ENCODE results near the gene SLC15A2.
A peak's percentile ranks its signal among the peaks of the same experiment; 100 is the strongest.
"Not testable (repeated sequence)": the region's sequence is repeated elsewhere in the genome, so short reads cannot be mapped to it uniquely, and the experiment has no call there.

Gene SLC15A2

GRCh38 chr3:121894301-121894990 lies at the start of gene SLC15A2:
Gene SLC15A2, plus strand, starts transcription at chr3:121894401. Its CDS starts 76 bp downstream, at chr3:121894477.
- peak within 1 kb of the TSS; percentile 94 for H3K27ac ChIP-seq (ENCODE audit: low read length)
- no peaks in the 10 kb centered on the region for H3K9me3 ChIP-seq (ENCODE audit: insufficient read depth, low read depth, low read length)
- H3K27me3 ChIP-seq (ENCODE audit: insufficient read depth, low read length), result no peaks in the 10 kb centered on the region
- peaks cover 32% of the 10 kb centered on the region for H3K4me1 ChIP-seq (ENCODE audit: insufficient read depth, low read length)
- H3K9ac ChIP-seq (ENCODE audit: low read depth, low read length), result peak within 1 kb of the TSS; percentile 68; the same call in 1 of the 2 replicates
- peak within 1 kb of the TSS; percentile 66 for H3K4me3 ChIP-seq (ENCODE audit: low read length)
- no peaks in the 10 kb centered on the region for H3K36me3 ChIP-seq (ENCODE audit: insufficient read depth, low read depth, low read length)

GRCh38 chr3:121844892-121845291 lies 49.3 kb upstream of the SLC15A2 start:
- Histone ChIP-seq H3K36me3 (ENCODE audit: insufficient read depth, low read depth, low read length) (no peaks in the 10 kb centered on the region), H3K9ac (ENCODE audit: low read depth, low read length) (no peak overlapping the region), H3K4me1 (ENCODE audit: insufficient read depth, low read length) (no peaks in the 10 kb centered on the region), H3K27me3 (ENCODE audit: insufficient read depth, low read length) (no peaks in the 10 kb centered on the region), H3K4me3 (ENCODE audit: low read length) (no peak overlapping the region), H3K27ac (ENCODE audit: low read length) (no peak overlapping the region), H3K9me3 (ENCODE audit: insufficient read depth, low read depth, low read length) (no peaks in the 10 kb centered on the region)

- Histone ChIP-seq H3K9me3 (ENCODE audit: insufficient read depth, low read depth, low read length) (no peaks in the 10 kb centered on the region), H3K27ac (ENCODE audit: low read length) (no peak overlapping the region), H3K27me3 (ENCODE audit: insufficient read depth, low read length) (no peaks in the 10 kb centered on the region), H3K4me3 (ENCODE audit: low read length) (no peak overlapping the region), H3K36me3 (ENCODE audit: insufficient read depth, low read depth, low read length) (no peaks in the 10 kb centered on the region), H3K4me1 (ENCODE audit: insufficient read depth, low read length) (no peaks in the 10 kb centered on the region), H3K9ac (ENCODE audit: low read depth, low read length) (no peak overlapping the region)
Measured at GRCh38 chr3:121852256-121852655, 41.9 kb upstream of the SLC15A2 start.

GRCh38 chr3:121855555-121855954 lies 38.6 kb upstream of the SLC15A2 start:
- Histone ChIP-seq H3K9me3 (ENCODE audit: insufficient read depth, low read depth, low read length) (no peaks in the 10 kb centered on the region), H3K4me1 (ENCODE audit: insufficient read depth, low read length) (no peaks in the 10 kb centered on the region), H3K36me3 (ENCODE audit: insufficient read depth, low read depth, low read length) (no peaks in the 10 kb centered on the region), H3K27ac (ENCODE audit: low read length) (no peak overlapping the region), H3K4me3 (ENCODE audit: low read length) (no peak overlapping the region), H3K9ac (ENCODE audit: low read depth, low read length) (no peak overlapping the region), H3K27me3 (ENCODE audit: insufficient read depth, low read length) (no peaks in the 10 kb centered on the region)

GRCh38 chr3:121857778-121858177 lies 36.4 kb upstream of the SLC15A2 start:
- H3K36me3 ChIP-seq (ENCODE audit: insufficient read depth, low read depth, low read length); H3K4me3 ChIP-seq (ENCODE audit: low read length); H3K4me1 ChIP-seq (ENCODE audit: insufficient read depth, low read length); H3K9me3 ChIP-seq (ENCODE audit: insufficient read depth, low read depth, low read length); H3K27ac ChIP-seq (ENCODE audit: low read length); H3K9ac ChIP-seq (ENCODE audit: low read depth, low read length); H3K27me3 ChIP-seq (ENCODE audit: insufficient read depth, low read length): not testable (repeated sequence)

- peaks cover 22% of the 10 kb centered on the region for H3K9me3 ChIP-seq (ENCODE audit: insufficient read depth, low read depth, low read length)
- not testable (repeated sequence) for H3K27ac ChIP-seq (ENCODE audit: low read length); H3K4me3 ChIP-seq (ENCODE audit: low read length); H3K27me3 ChIP-seq (ENCODE audit: insufficient read depth, low read length); H3K36me3 ChIP-seq (ENCODE audit: insufficient read depth, low read depth, low read length); H3K9ac ChIP-seq (ENCODE audit: low read depth, low read length); H3K4me1 ChIP-seq (ENCODE audit: insufficient read depth, low read length)
Measured at GRCh38 chr3:121863247-121863646, 31.0 kb upstream of the SLC15A2 start.

- Histone ChIP-seq H3K36me3 (ENCODE audit: insufficient read depth, low read depth, low read length) (peaks cover 10% of the 10 kb centered on the region), H3K4me1 (ENCODE audit: insufficient read depth, low read length) (no peaks in the 10 kb centered on the region), H3K4me3 (ENCODE audit: low read length) (no peak overlapping the region), H3K9me3 (ENCODE audit: insufficient read depth, low read depth, low read length) (peaks cover 22% of the 10 kb centered on the region), H3K27me3 (ENCODE audit: insufficient read depth, low read length) (no peaks in the 10 kb centered on the region), H3K27ac (ENCODE audit: low read length) (no peak overlapping the region), H3K9ac (ENCODE audit: low read depth, low read length) (no peak overlapping the region)
Measured at GRCh38 chr3:121863801-121864200, 30.4 kb upstream of the SLC15A2 start.

- H3K36me3 ChIP-seq (ENCODE audit: insufficient read depth, low read depth, low read length), result no peaks in the 10 kb centered on the region
- no peak overlapping the region for H3K4me3 ChIP-seq (ENCODE audit: low read length)
- no peaks in the 10 kb centered on the region for H3K4me1 ChIP-seq (ENCODE audit: insufficient read depth, low read length)
- no peak overlapping the region for H3K9ac ChIP-seq (ENCODE audit: low read depth, low read length)
- H3K27ac ChIP-seq (ENCODE audit: low read length), result no peak overlapping the region
- H3K27me3 ChIP-seq (ENCODE audit: insufficient read depth, low read length), result no peaks in the 10 kb centered on the region
- H3K9me3 ChIP-seq (ENCODE audit: insufficient read depth, low read depth, low read length), result no peaks in the 10 kb centered on the region
Measured at GRCh38 chr3:121869736-121870135, 24.5 kb upstream of the SLC15A2 start.

- Histone ChIP-seq H3K9ac (ENCODE audit: low read depth, low read length) (no peak overlapping the region), H3K27me3 (ENCODE audit: insufficient read depth, low read length) (no peaks in the 10 kb centered on the region), H3K36me3 (ENCODE audit: insufficient read depth, low read depth, low read length) (no peaks in the 10 kb centered on the region), H3K4me3 (ENCODE audit: low read length) (no peak overlapping the region), H3K27ac (ENCODE audit: low read length) (no peak overlapping the region), H3K9me3 (ENCODE audit: insufficient read depth, low read depth, low read length) (no peaks in the 10 kb centered on the region), H3K4me1 (ENCODE audit: insufficient read depth, low read length) (no peaks in the 10 kb centered on the region)
Measured at GRCh38 chr3:121870717-121871116, 23.5 kb upstream of the SLC15A2 start.

GRCh38 chr3:121871430-121871829 lies 22.8 kb upstream of the SLC15A2 start:
- H3K4me1 ChIP-seq (ENCODE audit: insufficient read depth, low read length), result no peaks in the 10 kb centered on the region
- H3K9ac ChIP-seq (ENCODE audit: low read depth, low read length), result no peak overlapping the region
- no peak overlapping the region for H3K4me3 ChIP-seq (ENCODE audit: low read length)
- no peak overlapping the region for H3K27ac ChIP-seq (ENCODE audit: low read length)
- H3K27me3 ChIP-seq (ENCODE audit: insufficient read depth, low read length), result no peaks in the 10 kb centered on the region
- H3K36me3 ChIP-seq (ENCODE audit: insufficient read depth, low read depth, low read length), result no peaks in the 10 kb centered on the region
- no peaks in the 10 kb centered on the region for H3K9me3 ChIP-seq (ENCODE audit: insufficient read depth, low read depth, low read length)

GRCh38 chr3:121878411-121878810 lies 15.8 kb upstream of the SLC15A2 start:
- no peaks in the 10 kb centered on the region for H3K36me3 ChIP-seq (ENCODE audit: insufficient read depth, low read depth, low read length)
- H3K4me1 ChIP-seq (ENCODE audit: insufficient read depth, low read length), result peaks cover 2% of the 10 kb centered on the region; the same call in 1 of the 2 replicates
- H3K27me3 ChIP-seq (ENCODE audit: insufficient read depth, low read length), result no peaks in the 10 kb centered on the region
- H3K9me3 ChIP-seq (ENCODE audit: insufficient read depth, low read depth, low read length), result no peaks in the 10 kb centered on the region
- H3K27ac ChIP-seq (ENCODE audit: low read length), result no peak overlapping the region
- H3K9ac ChIP-seq (ENCODE audit: low read depth, low read length), result no peak overlapping the region
- no peak overlapping the region for H3K4me3 ChIP-seq (ENCODE audit: low read length)

GRCh38 chr3:121883507-121883906 lies 10.7 kb upstream of the SLC15A2 start:
- no peak overlapping the region for H3K27ac ChIP-seq (ENCODE audit: low read length)
- H3K4me3 ChIP-seq (ENCODE audit: low read length), result no peak overlapping the region
- H3K36me3 ChIP-seq (ENCODE audit: insufficient read depth, low read depth, low read length), result no peaks in the 10 kb centered on the region
- H3K27me3 ChIP-seq (ENCODE audit: insufficient read depth, low read length), result no peaks in the 10 kb centered on the region
- no peak overlapping the region for H3K9ac ChIP-seq (ENCODE audit: low read depth, low read length)
- H3K9me3 ChIP-seq (ENCODE audit: insufficient read depth, low read depth, low read length), result no peaks in the 10 kb centered on the region
- H3K4me1 ChIP-seq (ENCODE audit: insufficient read depth, low read length), result peaks cover 2% of the 10 kb centered on the region; the same call in 1 of the 2 replicates

Measured in iPS-20b (cell line).